ENCODE data around the gene SIK2.

GRCh38 chr11:111745719-111746504 is 143.7 kb downstream of the SIK2 start:
- TF ChIP-seq, protein P1, sequence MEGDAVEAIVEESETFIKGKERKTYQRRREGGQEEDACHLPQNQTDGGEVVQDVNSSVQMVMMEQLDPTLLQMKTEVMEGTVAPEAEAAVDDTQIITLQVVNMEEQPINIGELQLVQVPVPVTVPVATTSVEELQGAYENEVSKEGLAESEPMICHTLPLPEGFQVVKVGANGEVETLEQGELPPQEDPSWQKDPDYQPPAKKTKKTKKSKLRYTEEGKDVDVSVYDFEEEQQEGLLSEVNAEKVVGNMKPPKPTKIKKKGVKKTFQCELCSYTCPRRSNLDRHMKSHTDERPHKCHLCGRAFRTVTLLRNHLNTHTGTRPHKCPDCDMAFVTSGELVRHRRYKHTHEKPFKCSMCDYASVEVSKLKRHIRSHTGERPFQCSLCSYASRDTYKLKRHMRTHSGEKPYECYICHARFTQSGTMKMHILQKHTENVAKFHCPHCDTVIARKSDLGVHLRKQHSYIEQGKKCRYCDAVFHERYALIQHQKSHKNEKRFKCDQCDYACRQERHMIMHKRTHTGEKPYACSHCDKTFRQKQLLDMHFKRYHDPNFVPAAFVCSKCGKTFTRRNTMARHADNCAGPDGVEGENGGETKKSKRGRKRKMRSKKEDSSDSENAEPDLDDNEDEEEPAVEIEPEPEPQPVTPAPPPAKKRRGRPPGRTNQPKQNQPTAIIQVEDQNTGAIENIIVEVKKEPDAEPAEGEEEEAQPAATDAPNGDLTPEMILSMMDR (IDR thresholded peaks at IDR 0.05), result no peak
- TF ChIP-seq EZH2 (IDR thresholded peaks at IDR 0.05), result no peak
